HepG2 (cell line): ENCODE data around the gene POLE3. TPM values are rescaled to one million over a fixed set of nuclear protein-coding genes. Genes with fewer than 3 reads are reported as not detected.

Experiments
- ATF7-NPFF ChIP-seq: sonication (generic); formaldehyde crosslinking; IDR thresholded peaks from 2 replicates; pipeline ENCODE4 v1.8.1; 2023; ENCODE audit warnings: mild to moderate bottlenecking, low read depth, missing genetic modification reagents, moderate library complexity
- DMAP1 ChIP-seq: IDR thresholded peaks from 2 replicates; pipeline ENCODE4 v1.6.1; 2016
- GTF3A ChIP-seq: sonication (generic); formaldehyde crosslinking; conservative IDR thresholded peaks from 2 replicates; pipeline ENCODE4 v1.4.0; 2020; ENCODE audit warnings: mild to moderate bottlenecking, missing genetic modification reagents
- HMG20A ChIP-seq: IDR thresholded peaks from 2 replicates; pipeline ENCODE4 v1.6.1; 2016; ENCODE audit warnings: borderline replicate concordance
- KLF9 ChIP-seq: IDR thresholded peaks from 2 replicates; pipeline ENCODE4 v1.6.1; 2016; ENCODE audit warnings: low read depth
- MAFF ChIP-seq: IDR thresholded peaks from 2 replicates; pipeline ENCODE4 v1.6.1; 2011; ENCODE audit warnings: low read depth, low read length, improper control_type of control experiment
- MTF2 ChIP-seq: sonication (generic); formaldehyde crosslinking; IDR thresholded peaks from 2 replicates; pipeline ENCODE4 v1.5.0; 2020; ENCODE audit warnings: missing genetic modification reagents, borderline replicate concordance
- NFRKB ChIP-seq: fragments of 450-650 bp; IDR thresholded peaks from 2 replicates; pipeline ENCODE4 v1.6.1; 2017
- NR1H2 ChIP-seq: sonication (generic); formaldehyde crosslinking; IDR thresholded peaks from 2 replicates; pipeline ENCODE4 v1.8.1; 2022; ENCODE audit warnings: low read depth, missing genetic modification reagents, borderline replicate concordance
- PAWR ChIP-seq: sonication (generic); formaldehyde crosslinking; IDR thresholded peaks from 2 replicates; pipeline ENCODE4 v1.4.0; 2020; ENCODE audit warnings: missing genetic modification reagents, mild to moderate bottlenecking, borderline replicate concordance
- POLR2AphosphoS5 ChIP-seq: IDR thresholded peaks from 2 replicates; pipeline ENCODE4 v1.6.1; 2012; ENCODE audit warnings: low read depth, low read length
- PREB ChIP-seq: sonication (generic); formaldehyde crosslinking; IDR thresholded peaks from 2 replicates; pipeline ENCODE4 v1.4.0; 2020; ENCODE audit warnings: missing genetic modification reagents
- SSRP1 ChIP-seq: IDR thresholded peaks from 2 replicates; pipeline ENCODE4 v1.6.1; 2016; ENCODE audit warnings: control low read depth
- YY1 ChIP-seq: IDR thresholded peaks from 2 replicates; pipeline ENCODE4 v1.6.1; 2011; ENCODE audit warnings: low read length, low read depth, moderate library complexity, mild to moderate bottlenecking; ENCODE audit not compliant: insufficient read depth, insufficient replicate concordance
- ZNF24 ChIP-seq: fragments of 450-650 bp; IDR thresholded peaks from 2 replicates; pipeline ENCODE4 v1.6.1; 2017; ENCODE audit warnings: antibody characterized with exemption, mild to moderate bottlenecking
- ZNF414 ChIP-seq: sonication (generic); formaldehyde crosslinking; IDR thresholded peaks from 2 replicates; pipeline ENCODE4 v1.5.0; 2020; ENCODE audit warnings: missing genetic modification reagents
- ZNF530 ChIP-seq: sonication (generic); formaldehyde crosslinking; IDR thresholded peaks from 2 replicates; pipeline ENCODE4 v1.5.0; 2020; ENCODE audit warnings: low read depth, mild to moderate bottlenecking, missing genetic modification reagents
- ZNF747 ChIP-seq: sonication (generic); formaldehyde crosslinking; IDR thresholded peaks from 2 replicates; pipeline ENCODE4 v1.8.1; 2023; ENCODE audit warnings: missing genetic modification reagents, mild to moderate bottlenecking, borderline replicate concordance
- ZXDC ChIP-seq: sonication (generic); formaldehyde crosslinking; IDR thresholded peaks from 2 replicates; pipeline ENCODE4 v1.5.0; 2020; ENCODE audit warnings: mild to moderate bottlenecking, missing genetic modification reagents
- polyA plus RNA-seq, 8 experiments: library from polyadenylated mRNA; depleted of rRNA in 3 of 8; stranded (reverse) in 7 of 8; unstranded in 1 of 8; fragments of >200 nt; fragmentation: Illumina TruSeq in 4 of 8; extraction: Trizol in 4 of 8; gene quantifications; 2 replicates each; pipeline versions ENCODE4 v1.2.1 to v1.2.3, GENCODE V29; 2011 to 2016; ENCODE audit warnings: low read depth in 4 of 8, missing spikeins in 1 of 8, mixed read lengths in 1 of 8; ENCODE audit not compliant: insufficient read depth in 1 of 8
- total RNA-seq, 5 experiments: library from RNA; depleted of rRNA; stranded (reverse); fragments of >200 nt; fragmentation: Illumina TruSeq; extraction: Trizol; gene quantifications; 2 replicates each; pipeline ENCODE4 v1.2.3, GENCODE V29; 2016; ENCODE audit warnings: low read depth in 1 of 5
- TF ChIP-seq, protein P1 (sequence below): sonication (generic); formaldehyde crosslinking; conservative IDR thresholded peaks from 2 replicates; pipeline ENCODE4 v1.8.1; 2023; ENCODE audit warnings: missing genetic modification reagents
- TF ChIP-seq, protein P2 (sequence below), 2 experiments: sonication (generic) in 1 of 2; formaldehyde crosslinking in 1 of 2; IDR thresholded peaks; 2 replicates each; pipeline versions ENCODE4 v1.5.1 to v1.6.1; 2011 to 2020; ENCODE audit warnings: borderline replicate concordance in 1 of 2, low read depth in 1 of 2, low read length in 1 of 2, mild to moderate bottlenecking in 1 of 2, missing genetic modification reagents in 1 of 2, moderate library complexity in 1 of 2

Gene POLE3
- total and polyA plus RNA-seq, 2 of the 13 experiments (the other 11 are each of a cell fraction or from before 2014, with no cell fraction given) = 36.0 to 77.2 TPM

DNA sequence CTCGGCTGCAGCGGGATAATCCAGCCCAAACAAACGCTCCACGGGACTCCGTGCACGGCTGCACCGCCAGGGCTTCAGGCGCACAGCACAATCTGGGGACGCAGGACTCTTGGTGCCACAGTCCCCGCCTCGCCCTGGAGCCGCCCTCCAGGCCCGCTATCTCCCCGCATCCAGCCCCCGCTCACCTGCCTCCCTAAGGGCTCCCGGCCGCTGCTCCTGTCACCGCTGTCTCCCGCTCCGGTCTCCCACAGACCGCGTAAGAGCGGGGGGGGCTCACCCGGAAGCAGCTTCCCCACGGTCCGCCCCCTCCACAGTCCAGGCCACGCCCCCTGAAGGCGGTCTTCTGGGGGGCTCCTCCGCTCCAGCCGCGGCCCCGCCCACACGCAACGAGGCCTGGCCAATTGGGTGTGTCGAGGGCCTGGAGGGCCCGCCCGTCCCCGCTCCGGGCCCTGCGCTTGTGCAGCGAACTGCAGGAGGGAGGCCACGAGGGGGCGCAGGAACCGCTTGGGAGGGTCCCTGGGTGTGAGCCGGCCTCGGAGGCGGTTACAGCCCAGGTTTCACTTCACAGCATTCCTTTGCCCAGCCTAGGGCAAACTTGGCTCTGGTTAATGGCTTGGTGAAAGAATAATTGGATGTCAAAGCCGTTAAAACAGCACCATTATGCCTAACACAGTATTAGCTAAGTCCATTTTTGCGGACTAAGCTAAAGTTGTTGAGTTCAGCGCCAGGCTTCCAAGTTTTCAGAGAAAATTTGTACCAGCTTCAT lies 9.3 kb downstream of the POLE3 start, which contains the start of gene ALAD (continued):
- peak; percentile 55 for TF ChIP-seq YY1
- 0 out of 2 replicates have a peak, but pooled peaks have one; percentile 63 for TF ChIP-seq ZXDC (CRISPR knock-in tag)
- no peak for TF ChIP-seq HMG20A (CRISPR knock-in tag)
- no peak for TF ChIP-seq ATF7-NPFF (CRISPR knock-in tag)
- no peak for TF ChIP-seq ZNF24
- no peak for TF ChIP-seq SSRP1 (CRISPR knock-in tag)
- TF ChIP-seq GTF3A = no peak
- TF ChIP-seq KLF9 (CRISPR knock-in tag) = peak; percentile 90
- TF ChIP-seq ZNF747 (CRISPR knock-in tag) = peak; percentile 33; the same call in 1 of the 2 replicates
- TF ChIP-seq MTF2 (CRISPR knock-in tag) = no peak; the same call in 1 of the 2 replicates
- no peak for TF ChIP-seq PREB (CRISPR knock-in tag)
- peak; percentile 49; the same call in 1 of the 2 replicates for TF ChIP-seq POLR2AphosphoS5
- TF ChIP-seq NFRKB = no peak
- TF ChIP-seq, protein P1, sequence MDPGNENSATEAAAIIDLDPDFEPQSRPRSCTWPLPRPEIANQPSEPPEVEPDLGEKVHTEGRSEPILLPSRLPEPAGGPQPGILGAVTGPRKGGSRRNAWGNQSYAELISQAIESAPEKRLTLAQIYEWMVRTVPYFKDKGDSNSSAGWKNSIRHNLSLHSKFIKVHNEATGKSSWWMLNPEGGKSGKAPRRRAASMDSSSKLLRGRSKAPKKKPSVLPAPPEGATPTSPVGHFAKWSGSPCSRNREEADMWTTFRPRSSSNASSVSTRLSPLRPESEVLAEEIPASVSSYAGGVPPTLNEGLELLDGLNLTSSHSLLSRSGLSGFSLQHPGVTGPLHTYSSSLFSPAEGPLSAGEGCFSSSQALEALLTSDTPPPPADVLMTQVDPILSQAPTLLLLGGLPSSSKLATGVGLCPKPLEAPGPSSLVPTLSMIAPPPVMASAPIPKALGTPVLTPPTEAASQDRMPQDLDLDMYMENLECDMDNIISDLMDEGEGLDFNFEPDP (CRISPR knock-in tag) = no peak
- TF ChIP-seq, protein P2, sequence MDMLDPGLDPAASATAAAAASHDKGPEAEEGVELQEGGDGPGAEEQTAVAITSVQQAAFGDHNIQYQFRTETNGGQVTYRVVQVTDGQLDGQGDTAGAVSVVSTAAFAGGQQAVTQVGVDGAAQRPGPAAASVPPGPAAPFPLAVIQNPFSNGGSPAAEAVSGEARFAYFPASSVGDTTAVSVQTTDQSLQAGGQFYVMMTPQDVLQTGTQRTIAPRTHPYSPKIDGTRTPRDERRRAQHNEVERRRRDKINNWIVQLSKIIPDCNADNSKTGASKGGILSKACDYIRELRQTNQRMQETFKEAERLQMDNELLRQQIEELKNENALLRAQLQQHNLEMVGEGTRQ (IDR thresholded peaks at IDR 0.05; ENCODE audit: low read depth, low read length) = no peak
- TF ChIP-seq, protein P2 (CRISPR knock-in tag; IDR thresholded peaks at IDR 0.05; ENCODE audit: borderline replicate concordance) = no peak
- TF ChIP-seq ZNF530 (CRISPR knock-in tag) = no peak
- TF ChIP-seq PAWR (CRISPR knock-in tag) = no peak
- TF ChIP-seq DMAP1 = peak; percentile 52; the same call in 1 of the 2 replicates
- TF ChIP-seq ZNF414 = no peak
- TF ChIP-seq MAFF = peak; percentile 21; the same call in 1 of the 2 replicates
- no peak for TF ChIP-seq NR1H2 (CRISPR knock-in tag)
